ENCODE data around the gene IFIT5.
"Not testable (repeated sequence)": the region's sequence is repeated elsewhere in the genome, so short reads cannot be mapped to it uniquely, and the experiment has no call there.

Gene IFIT5

GRCh38 chr10:89392974-89393373 is 21.4 kb upstream of the IFIT5 start:
- DNase-seq (ENCODE audit: low read depth): no peak

- DNase-seq (ENCODE audit: low read depth): no peak
Observed at GRCh38 chr10:89393898-89394297, 20.5 kb upstream of the IFIT5 start.

- no peak for DNase-seq (ENCODE audit: low read depth)
Observed at GRCh38 chr10:89395141-89395540, 19.2 kb upstream of the IFIT5 start.

- no peak for DNase-seq (ENCODE audit: low read depth)
Observed at GRCh38 chr10:89398003-89398749, 16.2 kb upstream of the IFIT5 start.

GRCh38 chr10:89399956-89400355 is 14.4 kb upstream of the IFIT5 start:
- no peak for DNase-seq (ENCODE audit: low read depth)

- no peak for DNase-seq (ENCODE audit: low read depth)
Observed at GRCh38 chr10:89403043-89403442, 11.3 kb upstream of the IFIT5 start.

GRCh38 chr10:89404104-89405047 is 10.0 kb upstream of the IFIT5 start:
- DNase-seq (ENCODE audit: low read depth): no peak

GRCh38 chr10:89406178-89406577 is 8.2 kb upstream of the IFIT5 start:
- not testable (repeated sequence) for DNase-seq (ENCODE audit: low read depth)

- DNase-seq (ENCODE audit: low read depth): not testable (repeated sequence)
Observed at GRCh38 chr10:89407792-89408191, 6.6 kb upstream of the IFIT5 start.

- DNase-seq (ENCODE audit: low read depth): not testable (repeated sequence)
Observed at GRCh38 chr10:89409282-89409681, 5.1 kb upstream of the IFIT5 start.

GRCh38 chr10:89410551-89410950 is 3.8 kb upstream of the IFIT5 start:
- not testable (repeated sequence) for DNase-seq (ENCODE audit: low read depth)

GRCh38 chr10:89411135-89411534 is 3.2 kb upstream of the IFIT5 start:
- not testable (repeated sequence) for DNase-seq (ENCODE audit: low read depth)

GRCh38 chr10:89412276-89412675 is 2.1 kb upstream of the IFIT5 start:
- not testable (repeated sequence) for DNase-seq (ENCODE audit: low read depth)

- DNase-seq (ENCODE audit: low read depth): no peak
Observed at GRCh38 chr10:89413398-89413912, 913 bp upstream of the IFIT5 start.

- no peak for DNase-seq (ENCODE audit: low read depth)
Observed at GRCh38 chr10:89414879-89415821, 782 bp downstream of the IFIT5 start.

- no peak for DNase-seq (ENCODE audit: low read depth)
Observed at GRCh38 chr10:89416465-89416864, 2.1 kb downstream of the IFIT5 start.

GRCh38 chr10:89419548-89419947 is 5.2 kb downstream of the IFIT5 start:
- DNase-seq (ENCODE audit: low read depth): no peak

GRCh38 chr10:89421018-89421476 is 6.7 kb downstream of the IFIT5 start:
- no peak for DNase-seq (ENCODE audit: low read depth)

- no peak for DNase-seq (ENCODE audit: low read depth)
Observed at GRCh38 chr10:89425000-89425399, 10.6 kb downstream of the IFIT5 start.

- no peak for DNase-seq (ENCODE audit: low read depth)
Observed at GRCh38 chr10:89426230-89426868, 12.0 kb downstream of the IFIT5 start.

GRCh38 chr10:89427629-89428028 is 13.3 kb downstream of the IFIT5 start:
- DNase-seq (ENCODE audit: low read depth): no peak
